Smooth muscle cell (in vitro differentiated cells): ENCODE measurements around the gene KDM2A. TPM values are rescaled to one million over a fixed set of nuclear protein-coding genes. Genes with fewer than 3 reads are reported as not detected.

Source experiments
- DNase-seq: peaks from one replicate; lab custom pipeline; 2025; ENCODE audit not compliant: unreplicated experiment; lab: John Stamatoyannopoulos, UW
- H2AFZ ChIP-seq: fragments of 200-600 bp; sonication (generic); 2 replicates; pipeline ENCODE4 v1.6.0; 2016; ENCODE audit warnings: antibody characterized with exemption, low read depth, mild to moderate bottlenecking
- H3F3A ChIP-seq: fragments of 200-600 bp; sonication (generic); 2 replicates; pipeline ENCODE4 v1.6.0; 2017; ENCODE audit warnings: antibody characterized with exemption, low read depth
- H3K27ac ChIP-seq: fragments of 200-600 bp; sonication (generic); 2 replicates; pipeline ENCODE4 v1.5.1; 2016; ENCODE audit warnings: low read depth, mild to moderate bottlenecking
- H3K27me3 ChIP-seq: fragments of 200-600 bp; sonication (generic); 2 replicates; pipeline ENCODE4 v1.6.1; 2016; ENCODE audit warnings: low read depth, mild to moderate bottlenecking
- H3K36me3 ChIP-seq: fragments of 200-600 bp; sonication (generic); 2 replicates; pipeline ENCODE4 v1.5.1; 2016; ENCODE audit warnings: low read depth
- H3K4me1 ChIP-seq: fragments of 200-600 bp; sonication (generic); 2 replicates; pipeline ENCODE4 v1.5.1; 2016; ENCODE audit warnings: low read depth
- H3K4me2 ChIP-seq: fragments of 200-600 bp; sonication (generic); 2 replicates; pipeline ENCODE4 v1.6.0; 2016; ENCODE audit warnings: mild to moderate bottlenecking
- H3K4me3 ChIP-seq: fragments of 200-600 bp; sonication (generic); 2 replicates; pipeline ENCODE4 v1.5.1; 2016; ENCODE audit warnings: mild to moderate bottlenecking
- H3K79me2 ChIP-seq: fragments of 200-600 bp; sonication (generic); 2 replicates; pipeline ENCODE4 v1.6.0; 2016; ENCODE audit warnings: low read depth, mild to moderate bottlenecking
- H3K9ac ChIP-seq: fragments of 200-600 bp; sonication (generic); 2 replicates; pipeline ENCODE4 v1.6.0; 2016; ENCODE audit warnings: low read depth
- H3K9me3 ChIP-seq: fragments of 200-600 bp; sonication (generic); replicated peaks from 2 replicates; pipeline ENCODE4 v1.5.1; 2016; ENCODE audit warnings: low read depth
- H4K20me1 ChIP-seq: fragments of 200-600 bp; sonication (generic); 2 replicates; pipeline ENCODE4 v1.6.0; 2016; ENCODE audit warnings: low read depth
- CTCF ChIP-seq: fragments of 200-600 bp; sonication (generic); IDR thresholded peaks from 2 replicates; pipeline ENCODE4 v1.5.1; 2017; ENCODE audit warnings: borderline replicate concordance, mild to moderate bottlenecking, antibody characterized with exemption; ENCODE audit not compliant: insufficient read depth, poor library complexity, severe bottlenecking
- WGBS: methylation state at CpG from one replicate; pipeline ENCODE4 v1.1.7; 2016; ENCODE audit warnings: low lambda C conversion rate; 5-methylcytosine and 5-hydroxymethylcytosine counted together
- polyA plus RNA-seq: library from polyadenylated mRNA; unstranded; fragments of >200 nt; fragmentation: Nextera tagmentation; extraction: Ambion mirVana; gene quantifications from 2 replicates; pipeline ENCODE4 v1.2.1, GENCODE V29; 2016
- total RNA-seq: library from RNA; depleted of rRNA; stranded (reverse); fragments of >200 nt; gene quantifications from 2 replicates; pipeline ENCODE4 v1.2.3, GENCODE V29; 2014

Gene KDM2A
- total and polyA plus RNA-seq, 2 experiments from 2014 or later = 18.9 to 44.9 TPM

DNA sequence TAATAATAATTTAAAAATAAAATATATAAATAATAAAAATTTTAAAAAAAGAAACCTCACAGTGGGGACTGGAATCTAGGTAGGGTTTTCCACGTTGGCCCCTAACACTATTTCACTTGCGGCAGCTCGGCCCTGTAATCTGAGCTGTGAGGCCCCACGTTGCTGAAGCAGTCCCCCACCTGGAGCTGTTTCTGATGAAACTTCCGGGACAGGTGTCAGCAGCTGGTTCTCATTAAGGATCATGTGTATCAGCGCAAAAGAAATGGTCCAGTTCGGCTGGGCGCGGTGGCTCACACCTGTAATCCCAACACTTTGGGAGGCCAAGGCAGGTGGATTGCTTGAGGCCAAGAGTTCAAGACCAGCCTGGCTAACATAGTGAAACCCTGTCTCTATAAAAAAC lies 45.2 kb upstream of the KDM2A start:
- Histone ChIP-seq H2AFZ (no peak overlapping the region), H3F3A (peaks cover 4% of the 10 kb centered on the region), H3K4me1 (no peaks in the 10 kb centered on the region), H4K20me1 (no peaks in the 10 kb centered on the region), H3K79me2 (no peaks in the 10 kb centered on the region), H3K9me3 (no peaks in the 10 kb centered on the region), H3K36me3 (no peaks in the 10 kb centered on the region), H3K4me2 (no peak overlapping the region), H3K27ac (no peak overlapping the region), H3K9ac (no peak overlapping the region), H3K4me3 (no peak overlapping the region), H3K27me3 (no peaks in the 10 kb centered on the region)
- DNase-seq = no peak
- TF ChIP-seq CTCF = no peak
- WGBS = 88% methylated on average over 9 of the region's 9 CpGs

GRCh38 chr11:67076202-67076601 lies 42.9 kb upstream of the KDM2A start:
- Histone ChIP-seq H3F3A (peaks cover 13% of the 10 kb centered on the region), H3K36me3 (no peaks in the 10 kb centered on the region), H3K9me3 (no peaks in the 10 kb centered on the region), H3K27ac (no peak overlapping the region), H3K79me2 (no peaks in the 10 kb centered on the region), H3K4me3 (no peak overlapping the region), H4K20me1 (no peaks in the 10 kb centered on the region), H3K27me3 (no peaks in the 10 kb centered on the region), H2AFZ (no peak overlapping the region), H3K4me2 (no peak overlapping the region), H3K4me1 (no peaks in the 10 kb centered on the region), H3K9ac (no peak overlapping the region)
- DNase-seq = no peak
- TF ChIP-seq CTCF = no peak
- WGBS = 95% methylated on average over 4 of the region's 6 CpGs

DNA sequence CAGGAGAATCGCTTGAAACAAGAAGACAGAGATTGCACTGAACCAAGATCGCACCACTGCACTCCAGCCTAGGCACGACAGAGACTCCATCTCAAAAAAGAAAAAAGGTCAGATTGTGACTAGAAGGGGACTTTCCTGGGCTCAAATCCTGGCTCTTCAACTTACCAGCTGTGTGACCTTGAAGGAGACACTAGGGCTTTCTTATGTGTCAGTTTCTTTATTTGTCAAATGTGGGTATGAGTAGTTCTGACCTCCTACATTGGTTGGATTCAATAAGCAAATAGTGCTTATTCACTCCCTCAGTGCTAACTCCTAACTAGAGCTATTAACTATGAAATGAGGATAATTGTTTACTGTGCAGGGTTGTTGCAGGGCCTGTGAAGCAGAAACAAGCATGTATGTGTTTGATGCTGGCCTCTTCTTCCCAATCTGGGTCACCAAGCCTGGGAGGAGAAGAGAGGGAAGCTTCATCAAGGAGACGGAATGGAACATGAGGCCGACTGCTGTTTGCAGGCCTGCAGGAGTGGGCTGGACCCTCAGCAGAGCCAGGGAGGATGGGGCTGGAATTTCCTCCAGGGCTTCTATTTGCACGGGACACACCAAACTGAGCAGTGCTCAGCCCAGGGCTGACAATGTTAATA lies 39.9 kb upstream of the KDM2A start:
- H4K20me1 ChIP-seq = no peaks in the 10 kb centered on the region
- WGBS = 74% methylated on average over 6 of the region's 6 CpGs
- H3K4me2 ChIP-seq = no peak overlapping the region
- H3K79me2 ChIP-seq = no peaks in the 10 kb centered on the region
- no peak for TF ChIP-seq CTCF
- H3F3A ChIP-seq = peaks cover 9% of the 10 kb centered on the region
- H3K27ac ChIP-seq = peak overlapping the region; percentile 85
- no peak for DNase-seq
- H3K4me1 ChIP-seq = peaks cover 9% of the 10 kb centered on the region
- H3K4me3 ChIP-seq = no peak overlapping the region
- H3K27me3 ChIP-seq = no peaks in the 10 kb centered on the region
- H3K36me3 ChIP-seq = no peaks in the 10 kb centered on the region
- no peaks in the 10 kb centered on the region for H3K9me3 ChIP-seq
- H3K9ac ChIP-seq = no peak overlapping the region
- H2AFZ ChIP-seq = no peak overlapping the region
